HS-27A (cell line): ENCODE results near the gene RNU11.
"Not testable (repeated sequence)": the region's sequence is repeated elsewhere in the genome, so short reads cannot be mapped to it uniquely, and the experiment has no call there.

ENCODE experiments used
- DNase-seq: peaks from one replicate; pipeline ENCODE4 v3.0.0-alpha.2; 2012; ENCODE audit warnings: low read depth, missing footprints

Gene RNU11

GRCh38 chr1:28663871-28664470 lies 15.6 kb downstream of the RNU11 start:
- DNase-seq: no peak

- no peak for DNase-seq
Measured at GRCh38 chr1:28666806-28667205, 18.4 kb downstream of the RNU11 start.

GRCh38 chr1:28668191-28668955 lies 20.0 kb downstream of the RNU11 start, which contains the start of gene GMEB1:
TSS of gene GMEB1 (plus strand) at chr1:28668784. CDS start at chr1:28683613, 14,829 bp downstream.
- DNase-seq: no peak

- no peak for DNase-seq
Measured at GRCh38 chr1:28668956-28669723, 20.7 kb downstream of the RNU11 start.

DNA sequence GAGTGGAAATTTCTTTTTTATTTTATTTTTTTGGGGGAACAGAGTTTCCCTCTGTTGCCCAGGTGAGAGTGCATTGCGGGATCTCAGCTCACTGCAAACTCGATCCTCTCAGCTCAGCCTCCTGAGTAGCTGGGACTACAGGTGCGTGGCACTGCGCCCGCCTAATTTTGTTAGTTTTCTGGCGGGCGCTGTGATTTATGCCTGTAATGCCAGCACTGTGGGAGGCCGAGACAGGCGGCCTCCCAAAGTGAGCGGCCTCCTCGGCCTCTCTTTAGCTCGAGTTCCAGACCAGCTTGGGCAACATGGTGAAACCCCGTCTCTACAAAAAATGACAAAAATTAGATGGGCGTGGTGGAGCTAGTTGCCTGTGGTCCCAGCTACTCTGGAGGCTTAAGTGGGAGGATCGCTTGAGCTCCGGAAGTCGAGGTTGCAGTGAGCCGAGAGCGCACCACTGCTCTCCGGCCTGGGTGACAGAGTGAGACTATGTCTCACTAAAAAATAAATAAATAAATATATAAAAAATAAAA lies 22.9 kb downstream of the RNU11 start:
- DNase-seq: no peak

DNA sequence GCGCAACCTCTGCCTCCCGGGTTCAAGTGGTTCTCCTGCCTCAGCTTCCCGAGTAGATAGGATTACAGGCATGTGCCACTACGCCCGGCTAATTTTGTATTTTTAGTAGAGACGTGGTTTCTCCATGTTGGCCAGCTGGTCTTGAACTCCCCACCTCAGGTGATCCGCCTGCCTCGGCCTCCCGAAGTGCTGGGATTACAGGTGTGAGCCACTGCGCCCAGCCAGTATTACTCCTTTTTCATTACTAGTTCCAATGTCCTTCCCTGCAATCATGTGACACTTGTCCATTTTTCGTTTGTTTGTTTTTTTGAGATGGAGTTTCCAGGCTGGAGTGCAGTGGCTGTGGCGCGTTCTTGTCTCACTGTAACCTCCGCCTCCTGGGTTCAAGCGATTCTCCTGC lies 24.6 kb downstream of the RNU11 start:
- not testable (repeated sequence) for DNase-seq

DNA sequence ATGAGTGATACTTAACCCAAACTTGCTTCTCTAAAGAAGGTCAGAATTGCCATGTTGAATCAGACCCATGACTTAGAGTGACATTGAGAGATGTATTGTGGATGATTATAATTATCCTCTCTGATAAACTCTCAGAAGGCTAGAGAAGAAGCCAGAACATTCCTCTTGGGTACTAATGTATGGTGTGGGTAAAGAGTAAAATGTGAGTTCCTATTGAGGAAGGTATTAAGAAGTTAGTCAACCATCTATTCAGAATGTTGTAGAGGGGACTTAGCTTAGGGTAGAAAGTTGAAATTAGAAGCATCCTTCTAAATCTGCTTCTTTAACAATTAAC lies 27.5 kb downstream of the RNU11 start:
- DNase-seq: no peak

GRCh38 chr1:28680151-28680550 lies 31.8 kb downstream of the RNU11 start:
- no peak for DNase-seq

GRCh38 chr1:28682840-28683239 lies 34.4 kb downstream of the RNU11 start:
- no peak for DNase-seq

DNA sequence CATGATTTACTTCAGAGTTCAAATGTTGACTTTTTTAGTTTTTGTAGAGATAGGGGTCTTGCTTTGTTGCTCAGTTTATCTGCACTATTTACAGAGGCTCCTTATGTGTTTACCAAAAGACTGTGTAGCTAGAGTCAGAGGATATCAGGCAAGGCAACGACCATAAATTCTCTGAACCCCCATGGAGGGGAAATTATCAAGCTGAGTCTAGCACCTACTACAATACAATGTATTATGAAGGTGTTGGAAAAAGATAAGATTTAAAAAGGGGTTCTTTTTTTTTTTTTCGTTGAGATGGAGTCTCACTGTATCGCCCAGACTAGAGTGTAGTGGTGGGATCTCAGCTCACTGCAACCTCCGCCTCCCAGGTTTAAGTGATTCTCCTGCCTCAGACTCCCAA lies 36.5 kb downstream of the RNU11 start:
- no peak for DNase-seq

DNA sequence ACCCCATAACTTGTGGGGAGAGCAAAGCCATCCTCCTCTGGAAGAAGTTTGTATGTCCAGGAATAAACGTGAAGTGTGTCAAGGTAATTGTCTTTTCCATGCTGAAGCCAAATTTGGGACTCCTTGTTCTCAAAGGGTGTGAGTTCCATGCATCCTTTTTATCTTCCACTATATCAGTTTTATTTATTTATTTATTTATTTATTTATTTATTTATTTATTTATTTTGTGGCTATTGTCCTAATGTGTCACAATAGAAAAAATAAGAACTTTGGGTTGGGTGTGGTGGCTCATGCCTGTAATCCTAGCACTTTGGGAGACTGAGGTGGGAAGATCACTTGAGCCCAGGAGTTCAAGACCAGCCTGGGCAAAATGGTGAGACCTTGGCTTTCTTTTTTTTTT lies 43.2 kb downstream of the RNU11 start:
- not testable (repeated sequence) for DNase-seq
